22Rv1 (cell line): ENCODE results near the gene PLB1.

Experiments used
- H3K27ac ChIP-seq: fragments of 450-650 bp; 2 replicates; pipeline ENCODE4 v1.5.1; 2017
- CTCF ChIP-seq: fragments of 450-650 bp; IDR thresholded peaks from 2 replicates; pipeline ENCODE4 v1.5.1; 2017; ENCODE audit warnings: mild to moderate bottlenecking
- ZFX ChIP-seq: fragments of 450-650 bp; IDR thresholded peaks from 2 replicates; pipeline ENCODE4 v1.6.1; 2017; ENCODE audit warnings: antibody characterized with exemption, borderline replicate concordance

Gene PLB1

GRCh38 chr2:28457237-28457636 is 38.6 kb upstream of the PLB1 start:
- no peak for TF ChIP-seq ZFX
- TF ChIP-seq CTCF, result no peak
- no peak overlapping the region for H3K27ac ChIP-seq

- H3K27ac ChIP-seq, result no peak overlapping the region
These were observed 34.8 kb upstream of the PLB1 start for GRCh38 chr2:28461056-28461455.

GRCh38 chr2:28462122-28462521 is 33.7 kb upstream of the PLB1 start:
- no peak overlapping the region for H3K27ac ChIP-seq
- TF ChIP-seq ZFX (no peak), CTCF (no peak)

More at GRCh38 chr2:28461056-28461455, 34.8 kb upstream of the PLB1 start:
- TF ChIP-seq ZFX (no peak), CTCF (no peak)

- TF ChIP-seq ZFX (no peak), CTCF (no peak)
- H3K27ac ChIP-seq, result no peak overlapping the region
These were observed 32.5 kb upstream of the PLB1 start for GRCh38 chr2:28463211-28463816.

- H3K27ac ChIP-seq, result no peak overlapping the region
- TF ChIP-seq CTCF (no peak), ZFX (no peak)
These were observed 32.0 kb upstream of the PLB1 start for GRCh38 chr2:28463893-28464292.

GRCh38 chr2:28465148-28465885 is 30.5 kb upstream of the PLB1 start:
- no peak overlapping the region for H3K27ac ChIP-seq
- TF ChIP-seq ZFX, result no peak
- no peak for TF ChIP-seq CTCF

- TF ChIP-seq ZFX, result no peak
- TF ChIP-seq CTCF, result no peak
- H3K27ac ChIP-seq, result no peak overlapping the region
These were observed 26.6 kb upstream of the PLB1 start for GRCh38 chr2:28469304-28469703.
